ENCODE measurements around the gene PNMA6E. TPM values are rescaled to one million over a fixed set of nuclear protein-coding genes. Genes with fewer than 3 reads are reported as not detected.

PNMA6E gene
- total and polyA plus RNA-seq, 2 donors (not counting 1 experiment from before 2014, with no cell fraction given), result not detected

DNA sequence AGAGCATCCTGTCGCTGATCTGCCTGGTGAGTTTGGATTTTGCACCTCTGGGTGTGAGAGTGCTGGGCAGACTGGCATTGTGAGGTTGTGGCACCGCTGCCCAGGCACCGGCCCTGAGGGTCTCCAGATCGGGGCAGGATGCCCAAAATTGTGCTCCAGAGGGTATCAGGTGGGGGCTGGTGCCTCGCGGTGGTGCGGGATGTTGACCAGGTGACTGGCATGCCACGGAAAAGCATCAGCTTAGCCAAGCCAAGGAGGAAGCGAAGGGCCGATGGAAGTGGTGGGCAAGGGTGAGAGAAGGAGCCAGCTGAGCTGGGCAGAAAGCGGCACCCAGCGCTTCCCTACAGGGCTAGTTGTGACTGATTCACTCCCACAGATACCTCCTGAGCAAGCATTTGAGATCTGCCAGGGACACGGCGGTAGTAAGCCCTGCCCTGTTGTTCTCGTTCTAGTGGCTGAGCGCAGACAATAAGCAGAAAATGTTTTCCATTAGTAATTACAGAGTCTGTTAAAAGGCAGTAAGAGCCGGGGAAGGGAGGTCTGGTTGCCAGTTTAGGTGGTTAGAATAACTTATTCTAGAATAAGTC, 10.9 kb upstream of the PNMA6E start:
- Mint-ChIP-seq H3K27me3 (no peaks in the 10 kb centered on the region), H3K4me3 (peak overlapping the region; percentile 81), H3K27ac (no peak overlapping the region), H3K4me1 (peaks cover 8% of the 10 kb centered on the region), H3K9me3 (ENCODE audit: insufficient read depth) (no peaks in the 10 kb centered on the region)
- Histone ChIP-seq H3K4me1 (ENCODE audit: control insufficient read depth in 2 of 2, insufficient read depth in 2 of 2, low read length in 2 of 2) (peaks cover 9 to 11% of the 10 kb centered on the region in 2 donors), H3K27ac (ENCODE audit: low read length in 2 of 2) (no peak overlapping the region), H4K20me1 (ENCODE audit: control insufficient read depth, insufficient read depth, low read length, poor library complexity, severe bottlenecking) (no peaks in the 10 kb centered on the region), H3K4me3 (ENCODE audit: control extremely low read depth in 1 of 5, extremely low read depth in 1 of 5, insufficient read depth in 1 of 5, low read depth in 2 of 5, low read length in 4 of 5) (peak overlapping the region in 4 of 5 experiments; percentile 45 to 61 (median 52)), H3K36me3 (replicated peaks in 1 of 2; ENCODE audit: control extremely low read depth in 1 of 2, control insufficient read depth in 1 of 2, extremely low read depth in 1 of 2, insufficient read depth in 2 of 2, low read length in 1 of 2) (no peaks in the 10 kb centered on the region), H3K9ac (ENCODE audit: low read length) (peak overlapping the region; percentile 68), H3K4me2 (replicated peaks; ENCODE audit: low read depth, low read length, poor library complexity, severe bottlenecking) (peak overlapping the region; percentile 83), H3K9me3 (ENCODE audit: control extremely low read depth in 1 of 3, control insufficient read depth in 2 of 3, insufficient read depth in 1 of 3, low read length in 2 of 3) (no peaks in the 10 kb centered on the region), H3K79me2 (ENCODE audit: control insufficient read depth, insufficient read depth, low read length) (no peaks in the 10 kb centered on the region), H2AFZ (ENCODE audit: insufficient read depth, low read depth, low read length, poor library complexity, severe bottlenecking) (peak overlapping the region; percentile 64), H3K27me3 (replicated peaks in 1 of 4; ENCODE audit: control extremely low read depth in 1 of 4, control insufficient read depth in 3 of 4, insufficient read depth in 4 of 4, low read length in 3 of 4) (no peaks in the 10 kb centered on the region)
- ChIA-PET CTCF (no interaction called here), POLR2A (no interaction called here)
- TF ChIP-seq, protein P1, sequence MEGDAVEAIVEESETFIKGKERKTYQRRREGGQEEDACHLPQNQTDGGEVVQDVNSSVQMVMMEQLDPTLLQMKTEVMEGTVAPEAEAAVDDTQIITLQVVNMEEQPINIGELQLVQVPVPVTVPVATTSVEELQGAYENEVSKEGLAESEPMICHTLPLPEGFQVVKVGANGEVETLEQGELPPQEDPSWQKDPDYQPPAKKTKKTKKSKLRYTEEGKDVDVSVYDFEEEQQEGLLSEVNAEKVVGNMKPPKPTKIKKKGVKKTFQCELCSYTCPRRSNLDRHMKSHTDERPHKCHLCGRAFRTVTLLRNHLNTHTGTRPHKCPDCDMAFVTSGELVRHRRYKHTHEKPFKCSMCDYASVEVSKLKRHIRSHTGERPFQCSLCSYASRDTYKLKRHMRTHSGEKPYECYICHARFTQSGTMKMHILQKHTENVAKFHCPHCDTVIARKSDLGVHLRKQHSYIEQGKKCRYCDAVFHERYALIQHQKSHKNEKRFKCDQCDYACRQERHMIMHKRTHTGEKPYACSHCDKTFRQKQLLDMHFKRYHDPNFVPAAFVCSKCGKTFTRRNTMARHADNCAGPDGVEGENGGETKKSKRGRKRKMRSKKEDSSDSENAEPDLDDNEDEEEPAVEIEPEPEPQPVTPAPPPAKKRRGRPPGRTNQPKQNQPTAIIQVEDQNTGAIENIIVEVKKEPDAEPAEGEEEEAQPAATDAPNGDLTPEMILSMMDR (IDR thresholded peaks at IDR 0.05), result no peak
- no peak for TF ChIP-seq EZH2 (IDR thresholded peaks at IDR 0.05; ENCODE audit: borderline replicate concordance, insufficient read depth, low read depth, low read length, poor library complexity, severe bottlenecking)
- 28% methylated on average over 8 of the region's 17 CpGs for WGBS (ENCODE audit: insufficient coverage)
- intact Hi-C loops (cut with micrococcal nuclease), result no loop called here
- ATAC-seq (ENCODE audit: low read depth), result no peak
- DNase-seq, result no peak

DNA sequence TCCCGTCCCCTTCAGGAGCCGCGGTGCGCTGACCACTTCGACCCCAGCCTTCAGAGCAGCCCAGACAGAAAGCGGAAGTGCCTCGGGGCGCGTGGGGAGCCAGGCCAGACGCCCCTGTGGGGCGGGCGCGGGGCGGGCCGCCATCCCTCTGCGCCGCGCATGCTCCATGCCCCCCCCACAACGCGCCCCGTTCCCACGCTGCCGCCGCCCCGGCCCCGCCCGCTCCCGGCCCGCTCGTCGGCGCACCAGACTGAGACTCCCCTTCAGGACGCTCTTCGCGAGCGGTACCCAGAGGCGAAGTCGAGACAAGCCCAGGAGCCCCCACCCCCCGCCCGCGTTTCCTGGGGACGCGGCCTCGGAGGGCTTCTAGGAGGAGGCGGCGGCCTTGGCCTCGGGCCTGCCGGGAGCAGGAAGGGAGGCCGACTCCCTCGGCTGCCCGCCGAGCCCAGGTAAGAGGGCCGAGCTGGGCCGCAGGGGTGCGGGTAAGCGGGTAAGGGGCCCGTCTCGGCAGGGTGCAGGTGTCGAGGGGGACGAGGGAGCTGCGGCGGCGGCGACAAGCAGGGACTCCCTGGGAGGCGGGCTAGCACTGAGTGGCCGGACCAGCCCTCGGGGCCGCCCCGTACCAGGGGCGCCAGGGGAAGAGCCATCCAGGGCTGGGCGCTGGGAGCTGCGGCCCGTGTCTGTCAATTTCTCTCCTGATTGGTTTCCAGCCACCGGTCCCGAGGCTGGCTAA, 10.3 kb upstream of the PNMA6E start, which contains the start of gene ZFP92:
ZFP92 (plus strand) TSS at position 218 of the 733 bp plus-strand sequence. CDS start 6,851 bp downstream, outside the sequence.
- H3K27ac ChIP-seq (ENCODE audit: low read length in 2 of 2), result no peak within 1 kb of the TSS
- peak within 1 kb of the TSS; percentile 83 for H3K4me2 ChIP-seq (replicated peaks; ENCODE audit: low read depth, low read length, poor library complexity, severe bottlenecking)
- ChIA-PET POLR2A (no interaction called here), CTCF (no interaction called here)
- H3K27me3 Mint-ChIP-seq, result no peaks in the 10 kb centered on the region
- WGBS (ENCODE audit: insufficient coverage), result under 1% methylated on average over 46 of the region's 75 CpGs
- no peaks in the 10 kb centered on the region for H3K79me2 ChIP-seq (ENCODE audit: control insufficient read depth, insufficient read depth, low read length)
- H3K4me3 ChIP-seq (ENCODE audit: control extremely low read depth in 1 of 5, extremely low read depth in 1 of 5, insufficient read depth in 1 of 5, low read depth in 2 of 5, low read length in 4 of 5), result peak within 1 kb of the TSS in 4 of 5 experiments; percentile 45 to 61 (median 52)
- no peak within 1 kb of the TSS for H3K27ac Mint-ChIP-seq
- peak within 1 kb of the TSS; percentile 68 for H3K9ac ChIP-seq (ENCODE audit: low read length)
- peaks cover 8% of the 10 kb centered on the region for H3K4me1 Mint-ChIP-seq
- no peaks in the 10 kb centered on the region for H3K27me3 ChIP-seq (replicated peaks in 1 of 4; ENCODE audit: control extremely low read depth in 1 of 4, control insufficient read depth in 3 of 4, insufficient read depth in 4 of 4, low read length in 3 of 4)
- H3K4me1 ChIP-seq (ENCODE audit: control insufficient read depth in 2 of 2, insufficient read depth in 2 of 2, low read length in 2 of 2), result peaks cover 9 to 11% of the 10 kb centered on the region in 2 donors
- TF ChIP-seq, protein P1 (IDR thresholded peaks at IDR 0.05), result no peak
- ATAC-seq (ENCODE audit: low read depth) (peak; percentile 83), DNase-seq (peak; percentile 60)
- H4K20me1 ChIP-seq (ENCODE audit: control insufficient read depth, insufficient read depth, low read length, poor library complexity, severe bottlenecking), result no peaks in the 10 kb centered on the region
- no peaks in the 10 kb centered on the region for H3K9me3 ChIP-seq (ENCODE audit: control extremely low read depth in 1 of 3, control insufficient read depth in 2 of 3, insufficient read depth in 1 of 3, low read length in 2 of 3)
- H2AFZ ChIP-seq (ENCODE audit: insufficient read depth, low read depth, low read length, poor library complexity, severe bottlenecking), result peak within 1 kb of the TSS; percentile 64
- H3K4me3 Mint-ChIP-seq, result peak within 1 kb of the TSS; percentile 81
- no peaks in the 10 kb centered on the region for H3K9me3 Mint-ChIP-seq (ENCODE audit: insufficient read depth)
- intact Hi-C loops (cut with micrococcal nuclease), result no loop called here
- no peaks in the 10 kb centered on the region for H3K36me3 ChIP-seq (replicated peaks in 1 of 2; ENCODE audit: control extremely low read depth in 1 of 2, control insufficient read depth in 1 of 2, extremely low read depth in 1 of 2, insufficient read depth in 2 of 2, low read length in 1 of 2)

Data from B cell (primary cell).